K562 (cell line): Measurements from ENCODE around the gene B3GALT4. TPM values are rescaled to one million over a fixed set of nuclear protein-coding genes. Genes with fewer than 3 reads are reported as not detected.

Experiments used
- ATF3 ChIP-seq, 2 experiments: fragments of 450-650 bp in 1 of 2; sonication (generic) in 1 of 2; formaldehyde crosslinking in 1 of 2; IDR thresholded peaks in 1 of 2; conservative IDR thresholded peaks in 1 of 2; 2 replicates each; pipeline versions ENCODE4 v1.6.1 to v1.8.1; 2016 to 2023; ENCODE audit warnings: mild to moderate bottlenecking in 2 of 2, moderate library complexity in 2 of 2, inconsistent platforms in 1 of 2, missing genetic modification reagents in 1 of 2
- CBX2 ChIP-seq: fragments of 200-600 bp; sonication (generic); IDR thresholded peaks from one replicate; pipeline ENCODE4 v1.6.1; 2012; ENCODE audit warnings: mild to moderate bottlenecking, low read length, inconsistent platforms; ENCODE audit not compliant: insufficient read depth, poor library complexity, severe bottlenecking
- CEBPB ChIP-seq: fragments of 450-650 bp; IDR thresholded peaks from 2 replicates; pipeline ENCODE4 v1.6.1; 2016; ENCODE audit warnings: missing genetic modification characterization, missing compliant biosample characterization
- CREB3L1 ChIP-seq: fragments of 450-650 bp; IDR thresholded peaks from 2 replicates; pipeline ENCODE4 v1.6.1; 2014; ENCODE audit warnings: low read depth, mild to moderate bottlenecking, moderate library complexity, borderline replicate concordance
- CSDE1 ChIP-seq, 2 experiments: fragments of 450-650 bp; IDR thresholded peaks; 2 replicates each; pipeline ENCODE4 v1.6.1; 2016; ENCODE audit warnings: mild to moderate bottlenecking in 1 of 2
- E2F5 ChIP-seq: sonication (generic); formaldehyde crosslinking; IDR thresholded peaks from 2 replicates; pipeline ENCODE4 v1.8.0; 2022; ENCODE audit warnings: mild to moderate bottlenecking, missing genetic modification reagents
- HSF4 ChIP-seq: fragments of 250-450 bp; sonication (Bioruptor Pico); IDR thresholded peaks from 2 replicates; pipeline ENCODE4 v2.1.2; 2022; ENCODE audit warnings: mild to moderate bottlenecking, moderate library complexity, borderline replicate concordance
- JUNB ChIP-seq: fragments of 450-650 bp; formaldehyde crosslinking; conservative IDR thresholded peaks from 2 replicates; pipeline ENCODE4 v1.4.0; 2020; ENCODE audit warnings: mild to moderate bottlenecking
- LCOR ChIP-seq: sonication (generic); formaldehyde crosslinking; IDR thresholded peaks from 2 replicates; pipeline ENCODE4 v1.8.0; 2022; ENCODE audit warnings: mild to moderate bottlenecking, missing genetic modification reagents
- MAFK ChIP-seq: IDR thresholded peaks from 2 replicates; pipeline ENCODE4 v1.6.1; 2011; ENCODE audit warnings: low read length, improper control_type of control experiment
- NR2C2 ChIP-seq, 2 experiments: fragments of 200-800 bp in 1 of 2; sonication (Bioruptor generic) in 1 of 2; sonication (generic) in 1 of 2; formaldehyde crosslinking in 1 of 2; IDR thresholded peaks; 2 replicates each; pipeline versions ENCODE4 v1.6.1 to v1.8.0; 2016 to 2022; ENCODE audit warnings: mild to moderate bottlenecking in 1 of 2, missing compliant biosample characterization in 1 of 2, missing genetic modification characterization in 1 of 2, missing genetic modification reagents in 1 of 2
- RAD51 ChIP-seq: fragments of 450-650 bp; IDR thresholded peaks from 2 replicates; pipeline ENCODE4 v1.7.1; 2016; ENCODE audit warnings: low read depth, mild to moderate bottlenecking, borderline replicate concordance
- SAFB ChIP-seq: fragments of 200-400 bp; formaldehyde crosslinking; IDR thresholded peaks from 2 replicates; pipeline ENCODE4 v1.6.1; 2017; ENCODE audit warnings: low read depth, low read length, borderline replicate concordance
- SMAD1 ChIP-seq: fragments of 150-350 bp; IDR thresholded peaks from 2 replicates; pipeline ENCODE4 v1.6.1; 2014; ENCODE audit warnings: low read length, low read depth; ENCODE audit not compliant: partially characterized antibody
- TAF1 ChIP-seq: IDR thresholded peaks from 2 replicates; pipeline ENCODE4 v1.6.1; 2011; ENCODE audit warnings: mild to moderate bottlenecking, low read length, moderate library complexity; ENCODE audit not compliant: insufficient read depth, control insufficient read depth, severe bottlenecking; ENCODE audit errors: extremely low read depth
- TBL1XR1 ChIP-seq, 2 experiments: IDR thresholded peaks; 2 replicates each; pipeline ENCODE4 v1.6.1; 2012; ENCODE audit warnings: improper control_type of control experiment in 2 of 2, low read length in 2 of 2, mild to moderate bottlenecking in 1 of 2
- THRB ChIP-seq: fragments of 450-650 bp; formaldehyde crosslinking; conservative IDR thresholded peaks from 2 replicates; pipeline ENCODE4 v1.4.0; 2022; ENCODE audit warnings: mild to moderate bottlenecking, missing genetic modification characterization
- ZKSCAN8 ChIP-seq: fragments of 200-800 bp; sonication (Bioruptor generic); IDR thresholded peaks from 2 replicates; pipeline ENCODE4 v1.6.1; 2016; ENCODE audit warnings: missing genetic modification characterization, missing compliant biosample characterization
- ZNF121 ChIP-seq: sonication (generic); formaldehyde crosslinking; conservative IDR thresholded peaks from 2 replicates; pipeline ENCODE4 v1.8.0; 2022; ENCODE audit warnings: missing genetic modification reagents
- ZNF431 ChIP-seq: sonication (generic); formaldehyde crosslinking; IDR thresholded peaks from 2 replicates; pipeline ENCODE4 v1.8.0; 2022; ENCODE audit warnings: mild to moderate bottlenecking, missing genetic modification reagents
- polyA plus RNA-seq, 8 experiments: library from polyadenylated mRNA; depleted of rRNA in 4 of 8; stranded (reverse) in 5 of 8; unstranded in 3 of 8; fragments of >200 nt; fragmentation: Nextera tagmentation in 2 of 8; fragmentation: Illumina TruSeq in 1 of 8; extraction: Ambion mirVana in 2 of 8; extraction: Trizol in 1 of 8; gene quantifications; 2 replicates each; pipeline versions ENCODE4 v1.2.1 to v1.2.3, GENCODE V29; 2011 to 2014; ENCODE audit warnings: inconsistent platforms in 1 of 8, missing spikeins in 1 of 8
- total RNA-seq, 7 experiments: library from RNA; depleted of rRNA in 6 of 7; stranded (reverse); fragments of >200 nt in 6 of 7; fragmentation: Illumina TruSeq in 2 of 7; extraction: Trizol in 2 of 7; gene quantifications; 2 replicates each; pipeline versions ENCODE4 v1.2.1 to v1.2.3, GENCODE V29; 2011 to 2021; ENCODE audit warnings: low replicate concordance in 1 of 7
- TF ChIP-seq, protein P1 (sequence below): fragments of 250-450 bp; sonication (Bioruptor Pico); IDR thresholded peaks from 2 replicates; pipeline ENCODE4 v1.6.1; 2021; ENCODE audit warnings: mild to moderate bottlenecking

Gene B3GALT4
- total and polyA plus RNA-seq, 9 of the 15 experiments (the other 6 are each of a cell fraction or from before 2014, with no cell fraction given) = 0.11 to 1.3 (median 0.53) TPM; not detected in 1

- TF ChIP-seq THRB (CRISPR knock-in tag) (peak; percentile 82; the same call in 1 of the 2 replicates), LCOR (peak; percentile 80), ATF3 (IDR thresholded peaks at IDR 0.05) (no peak), ATF3 (CRISPR knock-in tag; conservative IDR thresholded peaks at IDR 0.05) (no peak), TAF1 (peak; percentile 72), ZKSCAN8 (CRISPR knock-in tag) (no peak), SAFB (0 out of 2 replicates have a peak, but pooled peaks have one; percentile 57), ZNF431 (CRISPR knock-in tag) (no peak), CBX2 (no peak), TBL1XR1 (IDR thresholded peaks at IDR 0.05; ENCODE audit: low read length in 2 of 2) (no peak; a peak in 1 of 4 replicates), SMAD1 (peak; percentile 24), HSF4 (CRISPR knock-in tag) (no peak), JUNB (CRISPR knock-in tag) (no peak), MAFK (peak; percentile 79), RAD51 (no peak; the same call in 1 of the 2 replicates), E2F5 (CRISPR knock-in tag) (no peak), CSDE1 (IDR thresholded peaks at IDR 0.05) (0 out of 4 replicates have a peak, but pooled peaks of 1 of the 2 experiments have one; percentile 28), NR2C2 (CRISPR knock-in tag; IDR thresholded peaks at IDR 0.05) (no peak; the same call in 1 of the 2 replicates), NR2C2 (tag; IDR thresholded peaks at IDR 0.05) (peak; percentile 77), CEBPB (tag) (peak; percentile 49; the same call in 1 of the 2 replicates), CREB3L1 (peak; percentile 30; the same call in 1 of the 2 replicates), ZNF121 (no peak)
- TF ChIP-seq, protein P1, sequence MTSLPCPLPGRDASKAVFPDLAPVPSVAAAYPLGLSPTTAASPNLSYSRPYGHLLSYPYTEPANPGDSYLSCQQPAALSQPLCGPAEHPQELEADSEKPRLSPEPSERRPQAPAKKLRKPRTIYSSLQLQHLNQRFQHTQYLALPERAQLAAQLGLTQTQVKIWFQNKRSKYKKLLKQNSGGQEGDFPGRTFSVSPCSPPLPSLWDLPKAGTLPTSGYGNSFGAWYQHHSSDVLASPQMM (CRISPR knock-in tag) = no peak
These were observed 27.8 kb upstream of the B3GALT4 start (continued) for GRCh38 chr6:33248932-33249731.
